ENCODE data around the gene EPG5. TPM values are rescaled to one million over a fixed set of nuclear protein-coding genes. Genes with fewer than 3 reads are reported as not detected.

Gene EPG5
- total and polyA plus RNA-seq, 2 of the 4 experiments (the other 2 are of a cell fraction), result 37.3 to 114 TPM

GRCh38 chr18:45900623-45901022 lies 66.5 kb downstream of the EPG5 start:
- Histone ChIP-seq H3K23ac (ENCODE audit: low read depth, low read length) (no peak overlapping the region), H4K91ac (ENCODE audit: insufficient read depth, low read depth, low read length) (no peak overlapping the region), H2BK120ac (ENCODE audit: low read depth, low read length) (no peak overlapping the region), H3K4ac (ENCODE audit: low read depth, low read length) (no peak overlapping the region), H4K20me1 (ENCODE audit: insufficient read depth, low read length) (no peaks in the 10 kb centered on the region), H2AFZ (replicated peaks; ENCODE audit: low read length, poor library complexity) (no peak overlapping the region), H3K9ac (ENCODE audit: low read depth, low read length) (no peak overlapping the region), H3K79me1 (ENCODE audit: low read depth in 1 of 2, low read length in 2 of 2) (peaks cover 3 to 5% of the 10 kb centered on the region in 2 experiments; a peak in 2 of 4 replicates), H2AK5ac (ENCODE audit: low read depth, low read length) (no peak overlapping the region), H2AK9ac (replicated peaks; ENCODE audit: low read depth, low read length, poor library complexity) (no peak overlapping the region), H2BK15ac (ENCODE audit: low read depth, low read length) (no peak overlapping the region), H3K18ac (ENCODE audit: low read depth, low read length) (no peak overlapping the region), H3K36me3 (ENCODE audit: control insufficient read depth, insufficient read depth, low read length) (peaks cover 39% of the 10 kb centered on the region), H3K4me1 (ENCODE audit: control insufficient read depth, insufficient read depth, low read length) (no peaks in the 10 kb centered on the region), H3K4me3 (ENCODE audit: insufficient read depth, low read depth, low read length) (no peak overlapping the region), H3K27ac (ENCODE audit: insufficient read depth, low read length) (no peak overlapping the region), H4K8ac (ENCODE audit: low read depth in 2 of 2, low read length in 2 of 2) (no peak overlapping the region), H3K27me3 (ENCODE audit: control insufficient read depth, insufficient read depth, low read length) (no peaks in the 10 kb centered on the region), H4K5ac (ENCODE audit: low read depth, low read length) (no peak overlapping the region), H3K56ac (ENCODE audit: extremely low read depth, insufficient read depth, low read length) (no peak overlapping the region), H3K14ac (replicated peaks; ENCODE audit: low read depth, low read length) (no peak overlapping the region), H3K9me1 (ENCODE audit: insufficient read depth, low read length) (no peaks in the 10 kb centered on the region), H2BK20ac (ENCODE audit: low read depth, low read length) (no peak overlapping the region), H2BK5ac (ENCODE audit: low read depth, low read length, poor library complexity, severe bottlenecking) (no peak overlapping the region), H3K4me2 (ENCODE audit: low read depth, low read length) (no peak overlapping the region), H3K9me3 (ENCODE audit: control insufficient read depth, insufficient read depth, low read length) (no peaks in the 10 kb centered on the region)
- POLR2A ChIA-PET (ENCODE audit: unreplicated experiment), result no interaction called here
- no CpG with 5 or more reads among the region's 4 CpGs for WGBS, 2 experiments (ENCODE audit: extremely low coverage in 2 of 2, insufficient read length in 1 of 2)
- in situ Hi-C loops (cut with MboI; ENCODE audit: low sequenced_read_pairs), result no loop called here
- DNase-seq (no peak), ATAC-seq (ENCODE audit: low read depth) (no peak)
- CTCF ChIA-PET, result no interaction called here
- no TSS peak for BruUV-seq (replicated peaks)
- dilution Hi-C loops (cut with HindIII; ENCODE audit: low sequenced_read_pairs, unreplicated experiment), result no loop called here
- intact Hi-C loops (cut with micrococcal nuclease), result loop anchor here (5.0 kb wide), 1 partner anchor 187 kb away; no protein-coding TSS in a partner anchor
- TF ChIP-seq CHD1 (IDR thresholded peaks at IDR 0.05; ENCODE audit: low read depth, low read length), result no peak
- TF ChIP-seq FOS (IDR thresholded peaks at IDR 0.05; ENCODE audit: low read depth, low read length), result no peak
- no peak for TF ChIP-seq RFX5 (IDR thresholded peaks at IDR 0.05; ENCODE audit: low read depth, low read length)
- no peak for TF ChIP-seq MAZ (IDR thresholded peaks at IDR 0.05; ENCODE audit: borderline replicate concordance, low read depth, low read length)

Data from IMR-90 (cell line).